Forelimb muscle (tissue), 1 donor: ENCODE data around the gene MAP3K9. TPM values are rescaled to one million over a fixed set of nuclear protein-coding genes. Genes with fewer than 3 reads are reported as not detected.

Experiments used
- DNase-seq: peaks from one replicate; pipeline ENCODE4 v3.0.0-alpha.2; 2013; ENCODE audit warnings: low read depth
- polyA plus RNA-seq: library from polyadenylated mRNA; unstranded; fragments of 120-200 nt; gene quantifications from one replicate; pipeline ENCODE4 v1.2.1, GENCODE V29; 2013; ENCODE audit not compliant: insufficient read length

The MAP3K9 gene
- polyA plus RNA-seq, 1 donor = 0.18 TPM

DNA sequence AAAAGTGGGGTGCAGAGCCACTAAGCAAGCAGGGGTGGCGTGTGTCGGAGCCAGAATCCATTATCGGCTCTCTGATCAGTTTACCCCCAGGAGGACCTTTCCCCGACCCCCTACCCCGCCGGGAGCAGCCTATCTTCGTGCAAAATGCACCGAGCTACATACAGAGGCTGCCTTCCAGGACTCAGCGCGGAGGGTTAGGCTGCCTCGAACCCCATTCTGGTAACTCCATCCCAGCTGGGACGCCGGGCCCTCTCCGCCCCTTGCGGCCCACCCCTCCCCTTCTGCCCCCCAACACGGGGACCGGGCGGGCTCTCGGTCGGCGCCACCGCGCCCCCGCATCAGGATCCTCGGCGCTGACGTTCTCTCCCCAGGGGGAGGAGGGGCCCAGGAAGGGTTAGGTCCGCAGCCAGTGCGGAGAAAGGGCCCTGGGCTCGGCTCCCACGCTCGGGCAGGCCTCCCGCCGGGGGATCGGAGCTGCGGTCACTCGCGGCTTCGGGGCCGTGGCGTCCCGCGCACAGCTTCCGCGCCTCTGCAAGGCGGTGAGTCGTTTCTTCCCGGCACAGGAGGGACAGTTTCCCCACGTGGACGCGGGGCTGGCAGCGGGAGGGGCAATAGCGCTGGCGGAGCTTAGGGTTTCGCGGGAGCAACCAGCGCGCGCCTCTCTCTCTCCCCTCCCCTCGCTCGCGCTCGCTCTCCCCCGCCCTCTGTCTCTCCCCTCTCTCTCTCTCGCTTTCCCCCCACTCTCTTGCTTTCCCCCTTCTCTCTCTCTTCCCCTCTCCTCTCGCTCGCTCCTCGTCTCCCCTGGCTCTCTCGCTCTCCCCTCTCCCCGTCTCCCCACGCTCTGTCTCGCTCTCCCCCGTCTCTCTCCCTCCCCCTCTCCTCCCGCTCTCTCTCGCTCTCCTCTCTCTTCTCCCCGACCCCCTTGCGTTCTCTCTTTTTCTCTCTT lies 12.5 kb upstream of the MAP3K9 start:
- DNase-seq = no peak

DNA sequence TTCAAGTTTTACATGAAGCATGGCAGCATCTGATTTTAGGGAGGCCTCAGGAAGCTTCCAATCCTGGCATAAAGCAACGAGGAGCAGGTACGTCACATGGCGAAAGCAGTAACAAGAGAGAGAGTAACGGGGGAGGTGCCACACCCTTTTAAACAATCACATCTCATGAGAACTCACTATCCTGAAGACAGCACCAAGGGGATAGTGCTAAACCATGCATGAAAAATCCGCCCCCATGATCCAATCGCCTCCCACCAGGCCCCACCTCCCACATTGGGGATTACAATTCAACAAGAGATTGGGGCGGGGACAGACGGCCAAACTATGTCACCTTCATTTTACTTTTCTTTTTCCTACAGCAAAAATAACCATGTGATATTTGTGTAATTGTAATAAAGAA lies 7.2 kb upstream of the MAP3K9 start:
- no peak for DNase-seq

DNA sequence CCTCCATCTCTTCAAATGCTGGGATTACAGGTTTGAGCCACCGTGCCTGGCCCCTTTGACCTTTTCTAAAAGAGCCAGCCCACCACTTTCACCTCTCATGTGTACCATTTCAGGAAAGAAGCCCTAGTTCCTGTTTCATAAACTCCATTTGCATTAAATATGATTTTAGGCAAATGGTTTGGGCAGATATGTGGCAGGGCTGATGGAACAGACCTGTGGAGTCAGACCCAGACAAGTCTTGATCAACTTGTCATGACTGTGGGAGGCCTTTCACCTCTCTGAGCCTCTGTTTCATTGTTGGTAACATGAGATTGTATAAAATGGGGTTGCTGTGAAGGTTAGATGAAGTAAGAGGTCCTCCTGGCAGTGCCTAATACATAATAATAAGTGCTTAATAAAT lies 5.2 kb upstream of the MAP3K9 start:
- no peak for DNase-seq

DNA sequence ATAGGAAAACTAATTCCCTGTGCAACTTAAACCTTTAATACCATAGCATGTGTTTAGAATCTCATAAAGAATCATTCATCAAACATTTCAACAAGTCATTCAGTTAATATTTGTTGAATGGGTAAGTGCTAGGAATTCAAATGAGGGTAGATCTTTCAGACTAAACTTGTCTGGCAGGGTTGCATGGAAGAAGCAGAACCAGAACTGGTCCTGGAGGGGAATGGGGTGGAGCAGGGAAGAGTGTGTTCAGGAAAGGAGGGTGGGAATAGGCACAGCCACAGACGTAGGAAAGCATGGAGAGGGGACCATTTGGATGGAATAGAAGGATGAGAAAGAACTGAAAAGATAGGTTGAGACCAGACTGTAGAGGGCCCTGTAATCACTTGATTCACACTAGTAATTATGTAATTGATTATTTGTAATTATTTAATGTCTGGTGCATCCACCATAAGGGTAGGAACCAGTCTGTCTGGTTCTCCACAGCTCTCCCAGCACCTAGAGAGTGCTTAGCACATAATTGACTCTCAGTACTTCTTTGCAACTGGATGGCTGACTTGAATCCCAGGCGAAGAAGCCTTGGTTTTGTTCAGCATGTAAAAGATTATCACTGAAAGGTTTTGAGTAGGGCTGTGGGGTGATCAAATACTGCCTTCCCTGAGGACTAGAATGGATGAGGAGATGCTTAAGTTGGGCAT lies 3.0 kb upstream of the MAP3K9 start:
- DNase-seq = no peak

DNA sequence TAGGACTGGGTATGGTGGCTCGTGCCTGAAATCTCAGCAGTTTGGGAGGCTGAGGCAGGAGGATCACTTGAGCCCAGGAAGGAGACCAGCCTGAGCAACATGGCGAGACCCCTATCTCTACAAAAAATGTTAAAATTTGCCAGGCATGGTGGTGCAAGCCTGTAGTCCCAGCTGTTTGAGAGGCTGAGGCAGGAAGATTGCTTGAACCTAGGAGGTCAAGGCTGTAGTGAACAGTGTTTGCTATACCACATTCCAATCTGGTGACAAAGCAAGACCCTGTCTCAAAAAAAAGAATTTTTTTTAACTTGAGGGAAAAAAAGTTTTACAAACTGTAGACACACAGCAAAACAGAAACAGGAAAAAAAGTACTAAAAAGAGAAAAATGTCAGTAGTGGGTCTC lies 2.3 kb upstream of the MAP3K9 start:
- DNase-seq = no peak

DNA sequence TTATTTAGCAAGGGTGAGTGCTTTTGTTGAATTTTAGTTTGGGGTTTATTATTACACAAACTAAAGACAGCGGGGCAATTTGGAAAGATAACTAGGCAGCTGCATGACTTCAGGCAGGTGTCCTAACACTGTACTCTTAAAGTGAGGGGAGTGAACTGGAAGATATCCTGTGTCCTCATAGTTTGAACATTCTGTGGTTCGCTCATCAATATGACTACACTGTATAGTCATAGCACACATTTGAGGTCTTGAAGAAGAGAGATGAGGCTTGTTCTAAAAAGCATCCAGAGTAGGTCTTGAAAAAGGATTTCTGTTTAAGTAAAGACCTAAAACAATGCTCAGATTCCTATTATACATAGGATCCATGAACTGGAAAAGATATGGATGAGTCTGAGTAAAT lies 1.7 kb upstream of the MAP3K9 start:
- no peak for DNase-seq

DNA sequence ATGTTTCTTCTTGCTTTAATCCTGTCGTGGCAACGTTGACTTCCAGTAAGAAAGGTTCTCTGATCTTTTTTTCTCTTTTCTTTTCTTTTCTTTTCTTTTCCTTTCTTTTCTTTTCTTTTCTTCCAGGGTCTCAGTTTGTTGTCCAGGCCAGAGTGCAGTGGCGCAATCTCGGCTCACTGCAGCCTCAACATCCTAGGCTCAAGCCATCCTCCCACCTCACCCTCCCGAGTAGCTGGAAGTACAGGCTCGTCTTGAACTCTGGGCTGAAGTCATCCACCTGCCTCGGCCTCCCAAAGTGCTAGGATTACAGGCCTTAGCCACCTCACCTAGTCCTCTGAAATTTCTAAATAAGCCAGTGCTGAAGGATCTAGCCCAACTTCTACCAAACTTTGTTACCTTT lies 1.3 kb upstream of the MAP3K9 start:
- DNase-seq = no peak

DNA sequence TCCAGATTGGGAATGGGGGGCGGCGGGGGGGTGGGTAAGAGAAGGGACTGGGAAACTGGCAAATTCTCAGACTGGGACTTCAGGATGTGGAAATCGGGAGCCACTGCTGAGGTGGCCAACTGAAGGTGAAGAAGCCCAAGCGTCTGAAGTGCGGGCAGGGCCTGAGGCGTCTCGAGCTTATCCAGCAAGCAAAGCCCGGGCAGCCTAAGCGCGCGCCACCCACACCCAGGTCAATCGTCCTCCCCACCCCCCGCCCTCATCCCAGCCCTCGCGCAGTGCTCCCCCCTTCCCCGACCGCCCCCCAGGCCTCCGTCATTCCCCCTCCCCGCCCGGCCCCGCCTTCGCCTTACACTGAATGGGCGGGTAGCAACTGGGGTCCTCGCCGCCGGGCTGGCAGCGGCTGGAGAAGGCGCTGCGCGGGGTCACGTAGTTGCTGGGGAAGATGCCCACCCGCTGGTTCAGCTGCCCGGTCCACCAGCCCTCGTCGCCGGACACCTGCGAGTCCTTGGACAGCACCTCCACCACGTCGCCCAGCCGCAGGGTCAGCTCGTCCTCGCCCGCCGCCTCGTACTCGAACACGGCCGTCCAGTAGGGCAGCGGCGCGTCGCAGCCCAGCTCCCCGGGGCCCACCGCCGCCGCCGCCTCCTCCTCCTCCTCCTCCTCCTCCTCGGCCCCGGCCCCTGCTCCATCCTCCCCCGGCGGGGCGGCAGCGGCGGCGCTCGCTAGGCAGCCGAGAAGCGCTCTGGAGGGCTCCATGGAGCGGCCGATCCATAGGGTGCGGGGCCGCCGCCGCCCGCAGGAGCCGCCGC lies 693 bp downstream of the MAP3K9 start:
- no peak for DNase-seq

DNA sequence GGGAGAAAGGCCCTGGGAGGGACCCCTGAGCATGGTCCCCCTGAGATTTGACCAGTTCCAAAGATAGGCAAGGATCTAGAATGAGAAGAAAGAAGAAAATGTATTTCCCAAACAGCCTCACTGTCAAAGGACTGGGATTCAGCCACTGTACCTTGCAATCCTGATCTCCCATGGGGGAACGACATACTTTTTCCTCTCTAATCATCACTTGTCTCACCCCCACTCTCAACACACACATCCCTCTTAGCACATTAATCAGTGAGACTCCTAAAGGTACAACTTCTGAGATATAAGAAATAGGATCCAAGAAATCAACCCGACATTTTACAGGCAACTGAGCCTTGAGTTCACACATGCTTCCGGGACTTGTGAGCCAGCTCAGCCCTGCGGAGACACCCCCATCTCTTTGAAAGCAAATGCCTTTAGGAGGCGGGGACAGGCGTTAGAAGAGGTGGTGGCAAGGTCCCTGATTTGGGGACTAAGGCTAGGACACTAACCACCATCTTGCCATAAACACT lies 1.4 kb downstream of the MAP3K9 start:
- DNase-seq = no peak

DNA sequence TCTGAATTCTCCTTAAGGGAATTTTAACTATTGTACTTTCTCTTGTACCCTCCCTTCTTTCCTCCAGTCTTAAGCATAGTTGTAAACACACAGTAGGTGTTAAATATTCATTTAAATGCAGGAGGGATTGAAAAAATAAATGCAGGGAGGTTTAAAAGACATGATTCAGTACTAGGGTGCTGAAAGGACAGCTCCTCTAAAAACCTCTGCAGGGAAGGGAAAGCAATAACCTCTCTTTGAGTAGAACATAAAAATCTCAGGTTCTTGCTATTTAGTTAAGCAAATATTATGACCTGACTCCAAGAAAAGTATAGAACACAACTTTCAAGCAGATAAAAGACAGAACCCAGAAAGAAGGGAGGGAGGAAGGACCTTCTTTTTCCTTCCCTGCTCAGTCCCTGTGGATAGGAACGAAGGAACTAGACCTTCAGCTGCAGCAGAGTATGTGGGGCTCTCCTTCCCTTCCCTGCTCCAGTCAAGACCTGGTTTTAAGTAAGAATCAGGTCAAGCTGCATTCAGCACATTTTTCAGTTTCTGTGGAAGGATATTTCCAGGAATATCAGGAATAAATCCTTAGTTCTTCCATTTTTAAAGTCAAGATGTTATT lies 4.7 kb downstream of the MAP3K9 start:
- DNase-seq = no peak

DNA sequence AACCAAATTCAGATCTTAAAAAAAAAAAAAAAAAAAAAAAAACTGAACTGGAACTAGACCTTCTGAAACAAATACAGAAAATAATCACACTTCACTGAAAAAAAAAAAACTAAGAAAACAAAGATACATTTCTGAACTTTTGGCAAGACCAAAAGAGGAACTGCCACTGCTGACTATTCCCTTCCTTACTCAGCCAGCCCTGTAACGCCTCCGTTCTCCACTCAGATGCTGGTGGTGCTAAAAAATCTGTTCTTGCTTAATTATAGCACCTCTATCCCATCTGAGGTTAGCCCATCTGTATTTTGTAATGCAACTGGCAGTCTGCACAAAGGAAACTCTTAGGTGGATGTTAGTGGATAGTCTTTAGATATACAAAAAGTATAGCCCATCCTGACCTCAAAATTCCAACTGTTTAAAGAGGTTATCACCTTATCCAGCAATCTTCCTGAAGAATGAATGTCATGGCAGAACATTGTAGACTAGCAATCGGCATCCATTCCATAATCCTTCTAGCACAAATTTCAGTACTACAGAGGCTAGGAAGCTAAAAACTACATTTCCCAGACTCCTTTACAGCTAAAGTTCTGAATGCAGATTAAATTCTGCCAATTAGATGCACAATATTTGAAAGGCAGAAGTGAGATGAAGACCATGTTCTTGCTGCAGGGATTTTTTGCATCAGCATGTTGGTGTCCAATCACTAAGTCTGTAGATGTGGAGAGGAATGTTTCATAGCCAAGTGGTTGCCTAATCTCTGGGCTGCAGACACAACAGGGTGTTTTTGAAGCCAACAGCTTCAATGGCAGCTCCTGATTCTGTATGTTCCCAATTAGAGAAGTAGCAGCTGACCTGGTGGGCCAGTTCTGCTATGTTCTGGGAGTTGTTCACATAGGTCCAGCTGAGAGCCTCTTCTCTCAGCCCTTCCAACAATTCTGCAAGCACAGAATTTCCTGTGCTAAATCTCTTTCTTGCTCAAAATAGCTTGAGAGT lies 5.7 kb downstream of the MAP3K9 start:
- DNase-seq = no peak

DNA sequence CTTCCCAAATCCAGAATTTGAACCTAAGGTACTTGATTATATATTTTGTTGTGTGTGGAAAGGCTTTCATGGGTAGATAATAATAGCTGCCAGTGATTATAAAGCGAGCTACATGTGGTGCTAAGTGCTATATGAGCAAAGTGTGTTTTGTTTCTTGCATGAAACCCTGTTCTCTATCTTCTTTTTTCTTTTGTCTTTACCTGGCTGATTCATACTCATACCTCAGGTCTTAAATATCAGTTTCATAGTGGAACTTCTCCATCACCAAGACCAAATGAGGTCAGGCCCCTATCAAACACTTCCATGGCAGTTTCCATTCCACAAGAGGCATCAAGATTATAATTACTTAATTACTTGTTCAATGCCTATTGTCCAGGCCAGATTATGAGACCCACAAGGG lies 6.9 kb downstream of the MAP3K9 start:
- DNase-seq = no peak

DNA sequence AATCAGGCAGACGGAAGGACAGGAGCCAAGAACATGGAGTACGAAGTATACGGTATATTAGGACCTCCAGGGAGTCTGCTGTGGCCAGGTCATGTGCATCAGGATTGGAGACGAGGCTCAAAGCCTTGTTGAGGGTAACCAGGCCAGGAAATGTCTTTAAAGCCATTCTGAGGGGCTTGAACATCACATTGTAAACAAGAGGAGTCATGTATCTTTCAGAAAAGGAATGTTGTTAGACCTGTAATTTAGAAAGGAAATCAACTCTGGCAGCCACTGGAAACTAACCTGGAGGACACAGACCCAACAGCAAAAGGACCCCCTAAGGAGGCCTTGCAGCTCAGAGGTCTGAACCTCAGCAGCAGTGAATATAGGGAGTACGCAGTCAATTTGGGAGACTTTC lies 7.5 kb downstream of the MAP3K9 start:
- DNase-seq = no peak

DNA sequence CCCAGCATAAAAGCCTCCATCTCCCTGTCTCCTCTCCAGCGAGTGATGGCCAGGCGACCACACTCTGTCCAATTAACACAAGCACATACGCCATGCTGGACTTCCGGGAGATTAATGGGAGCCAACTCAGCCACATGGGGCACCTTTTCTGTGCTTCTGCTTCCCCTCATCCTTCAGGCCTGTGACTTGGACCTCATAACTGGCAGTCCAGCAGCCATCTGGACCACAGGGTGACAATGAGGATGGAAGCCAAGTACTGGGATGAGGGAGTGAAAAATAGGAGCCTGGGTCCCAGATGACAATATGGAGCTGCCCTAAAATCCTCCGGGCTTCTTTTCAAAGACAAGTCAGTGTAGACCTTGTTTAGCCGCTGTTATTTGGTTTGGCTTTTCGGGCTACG lies 12.8 kb downstream of the MAP3K9 start:
- no peak for DNase-seq

DNA sequence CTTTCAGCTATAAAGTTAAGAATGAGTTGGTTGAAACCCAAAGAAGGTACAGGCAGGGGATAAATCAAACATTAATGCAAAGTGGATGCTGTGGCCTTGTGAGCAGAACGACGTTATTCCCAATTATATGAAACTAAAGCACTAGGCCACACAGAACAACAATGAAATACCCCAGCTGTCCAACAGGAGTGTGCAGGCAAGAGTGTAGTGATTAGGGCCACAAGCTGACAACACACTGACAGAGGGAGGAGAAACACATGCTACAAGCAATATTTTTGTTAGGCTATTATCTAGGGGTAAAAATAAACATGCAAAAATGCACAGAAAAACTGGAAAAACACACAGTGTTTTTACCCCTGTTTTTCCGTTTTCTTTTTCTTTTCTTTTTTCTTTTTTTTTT lies 15.0 kb downstream of the MAP3K9 start:
- DNase-seq = no peak

DNA sequence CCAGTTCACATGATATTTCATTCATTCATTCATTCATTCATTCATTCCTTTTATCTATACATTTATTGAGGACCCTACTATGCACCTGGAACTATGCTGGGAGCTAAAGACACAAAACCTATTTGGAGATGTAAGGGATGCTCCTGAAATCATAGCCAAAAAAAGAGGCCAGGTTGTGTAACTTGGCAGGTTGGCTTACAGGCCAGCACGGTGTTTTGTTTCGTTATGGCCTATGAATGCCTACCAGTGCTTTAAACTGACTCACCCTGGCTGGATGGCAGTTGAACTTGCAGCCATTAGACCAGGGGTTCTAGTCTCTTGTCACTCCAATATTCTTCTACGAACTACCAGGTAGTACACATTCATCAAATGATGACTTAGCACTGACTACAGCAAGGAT lies 15.7 kb downstream of the MAP3K9 start:
- DNase-seq = no peak

DNA sequence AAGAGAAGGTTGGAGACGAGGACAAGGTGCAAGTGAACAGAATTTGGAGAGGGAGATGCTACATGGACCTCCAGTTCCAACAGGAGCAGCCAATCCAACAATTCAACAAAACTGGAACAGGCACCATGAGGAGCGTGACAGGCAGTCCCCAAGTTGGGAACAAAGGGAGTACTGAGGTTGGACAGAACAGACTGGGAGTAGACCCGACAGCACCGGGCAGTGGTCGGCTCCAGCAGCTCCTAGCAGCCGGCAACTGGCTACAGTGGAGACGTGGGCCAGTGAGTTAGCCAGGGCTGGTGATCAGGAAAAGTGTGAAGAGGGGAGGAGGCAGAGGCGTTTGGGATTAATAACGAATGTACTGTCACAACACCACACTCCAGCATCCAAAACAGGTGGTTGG lies 16.4 kb downstream of the MAP3K9 start:
- DNase-seq = no peak

DNA sequence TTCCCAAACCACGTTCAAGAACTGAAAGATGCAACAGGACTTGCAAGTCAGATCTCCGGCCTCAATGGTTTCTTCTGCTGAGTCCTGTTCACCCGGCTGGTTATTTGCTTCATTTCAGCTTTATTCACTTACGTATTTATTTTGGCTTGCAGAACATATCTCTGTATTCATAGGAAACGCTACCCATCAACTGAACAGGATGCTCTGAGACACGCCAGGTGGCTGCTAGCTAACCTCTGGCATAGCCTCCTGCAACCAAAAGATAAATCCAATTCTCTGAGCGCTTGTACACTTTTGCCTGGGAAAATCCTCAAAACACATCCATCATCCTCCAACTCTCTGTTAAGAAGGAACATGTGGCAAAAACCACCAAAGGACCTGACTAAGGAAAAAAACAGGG lies 17.3 kb downstream of the MAP3K9 start:
- DNase-seq = no peak

DNA sequence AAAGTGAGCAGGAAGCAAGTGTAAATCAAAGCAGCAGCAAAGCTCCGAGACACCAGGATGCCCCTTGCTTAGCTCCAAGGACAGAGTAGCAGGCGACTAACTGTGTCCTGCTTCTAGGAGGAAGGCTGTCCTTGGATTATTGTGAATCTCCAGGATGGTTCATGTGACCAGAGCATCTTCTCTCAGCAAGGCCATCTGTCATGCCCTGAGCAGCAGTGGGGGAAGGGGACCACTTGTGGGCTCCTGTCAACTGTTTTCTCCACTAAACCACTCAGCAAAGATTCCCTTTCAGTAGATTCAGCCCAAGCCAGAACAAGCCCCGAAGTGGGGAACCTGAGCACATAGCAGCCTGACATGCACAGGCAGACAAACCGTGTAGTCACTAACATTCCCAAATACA lies 19.4 kb downstream of the MAP3K9 start:
- DNase-seq = no peak

DNA sequence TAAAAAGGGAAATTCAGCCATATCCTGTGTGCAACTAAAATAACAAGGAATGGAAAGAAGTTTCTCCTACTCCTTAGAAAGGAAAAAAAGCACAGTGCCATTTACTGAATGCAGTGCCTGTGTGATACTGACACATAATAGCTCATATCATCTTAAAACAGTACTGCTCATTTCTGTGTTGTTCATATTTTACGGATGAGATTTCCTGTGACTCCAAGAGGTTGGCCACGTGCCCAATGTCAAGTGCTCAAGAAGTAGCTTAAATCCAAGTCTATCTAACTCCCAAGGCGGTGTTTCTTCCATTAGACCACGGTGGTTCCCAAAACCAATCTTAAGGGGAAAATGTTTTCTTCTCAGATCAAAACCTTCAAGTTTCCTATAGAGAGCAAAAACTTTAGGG lies 20.0 kb downstream of the MAP3K9 start:
- DNase-seq = no peak

DNA sequence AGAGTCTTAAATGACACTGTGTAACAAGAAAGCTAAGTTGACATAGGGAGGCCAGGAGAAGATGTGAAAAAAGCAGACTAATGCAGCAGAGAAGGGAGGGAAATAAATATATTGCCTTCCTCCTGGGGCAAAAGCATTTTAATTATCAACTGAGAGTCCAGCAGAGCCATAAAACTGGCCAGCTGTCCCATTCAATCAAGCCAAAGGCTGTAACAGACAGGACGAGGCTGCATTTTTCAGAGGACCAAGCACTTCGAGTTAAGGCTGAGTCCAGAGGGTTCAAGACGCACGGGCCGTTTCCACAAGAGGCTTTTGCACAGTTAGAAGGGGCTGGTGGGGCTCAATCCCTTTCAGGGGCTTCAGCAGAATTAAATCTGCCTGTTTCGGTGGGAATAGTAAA lies 20.4 kb downstream of the MAP3K9 start:
- no peak for DNase-seq
